Sigmoid colon (tissue), 4 donors: ENCODE measurements around the gene OPCML.

Experiments
- CTCF ChIP-seq, 4 experiments: fragments of 450-650 bp in 3 of 4; fragments of 200-600 bp in 1 of 4; IDR thresholded peaks; one replicate each; pipeline ENCODE4 v1.5.1; 2016 to 2019; ENCODE audit warnings: antibody characterized with exemption in 4 of 4, mild to moderate bottlenecking in 3 of 4, moderate library complexity in 2 of 4
- EP300 ChIP-seq, 4 donors: sonication (generic); formaldehyde crosslinking; IDR thresholded peaks; one replicate each; pipeline ENCODE4 v1.6.1; 2017; ENCODE audit warnings: antibody characterized with exemption in 4 of 4
- POLR2A ChIP-seq, 2 donors: fragments of 450-650 bp; IDR thresholded peaks; one replicate each; pipeline ENCODE4 v1.6.1; 2016; ENCODE audit warnings: antibody characterized with exemption in 2 of 2, mild to moderate bottlenecking in 2 of 2, moderate library complexity in 2 of 2
- POLR2AphosphoS5 ChIP-seq, 4 donors: sonication (generic); formaldehyde crosslinking; IDR thresholded peaks; one replicate each; pipeline ENCODE4 v1.6.1; 2017; ENCODE audit warnings: antibody characterized with exemption in 4 of 4

- no peak for TF ChIP-seq POLR2A (IDR thresholded peaks at IDR 0.05)
- no peak for TF ChIP-seq CTCF (IDR thresholded peaks at IDR 0.05)
- no peak for TF ChIP-seq POLR2AphosphoS5 (IDR thresholded peaks at IDR 0.05)
- TF ChIP-seq EP300 (IDR thresholded peaks at IDR 0.05) = no peak
Measured at GRCh38 chr11:132851247-132851646, 681.1 kb downstream of the OPCML start.
